SU-DHL-6 (cell line): ENCODE data around the gene UNC5B.

Experiments
- H2AFZ ChIP-seq: fragments of 200-600 bp; sonication (generic); 2 replicates; pipeline ENCODE4 v1.6.1; 2014; ENCODE audit warnings: low read depth, mild to moderate bottlenecking, moderate library complexity, mixed read lengths, antibody characterized with exemption, low read length; ENCODE audit not compliant: severe bottlenecking
- H3F3A ChIP-seq: fragments of 200-600 bp; shearing (Covaris generic); 2 replicates; pipeline ENCODE4 v1.6.0; 2016; ENCODE audit warnings: antibody characterized with exemption, mild to moderate bottlenecking; ENCODE audit not compliant: insufficient read depth
- H3K27ac ChIP-seq: fragments of 200-600 bp; sonication (generic); 2 replicates; pipeline ENCODE4 v1.5.1; 2016; ENCODE audit warnings: low read depth, mild to moderate bottlenecking, low read length, moderate library complexity, mixed read lengths
- H3K27me3 ChIP-seq: fragments of 200-600 bp; sonication (generic), shearing (Covaris generic); 2 replicates; pipeline ENCODE4 v1.6.0; 2014; ENCODE audit warnings: mild to moderate bottlenecking, low read length
- H3K36me3 ChIP-seq: fragments of 200-600 bp; sonication (generic); 2 replicates; pipeline ENCODE4 v1.6.1; 2014; ENCODE audit warnings: mild to moderate bottlenecking, low read length, mixed read lengths
- H3K4me2 ChIP-seq: fragments of 300-600, 200-600 bp; shearing (Covaris generic), sonication (generic); 2 replicates; pipeline ENCODE4 v1.6.0; 2014; ENCODE audit warnings: low read length, low read depth, mild to moderate bottlenecking; ENCODE audit not compliant: poor library complexity, severe bottlenecking
- H3K4me3 ChIP-seq: fragments of 200-600 bp; sonication (generic); 2 replicates; pipeline ENCODE4 v1.5.1; 2014; ENCODE audit warnings: antibody characterized with exemption, low read length, mild to moderate bottlenecking, mixed read lengths; ENCODE audit not compliant: insufficient read depth, poor library complexity, severe bottlenecking
- H3K79me2 ChIP-seq: fragments of 200-600 bp; sonication (generic); 2 replicates; pipeline ENCODE4 v1.6.1; 2014; ENCODE audit warnings: mild to moderate bottlenecking, low read length, moderate library complexity; ENCODE audit not compliant: insufficient read depth
- H3K9ac ChIP-seq: fragments of 200-600 bp; sonication (generic); 2 replicates; pipeline ENCODE4 v1.7.0; 2014; ENCODE audit warnings: mild to moderate bottlenecking, low read length
- H3K9me2 ChIP-seq: fragments of 200-600 bp; sonication (generic); replicated peaks from 2 replicates; pipeline ENCODE4 v1.6.1; 2014; ENCODE audit warnings: low read length; ENCODE audit not compliant: insufficient read depth
- H3K9me3 ChIP-seq: fragments of 200-600 bp; sonication (generic); 2 replicates; pipeline ENCODE4 v1.6.1; 2014; ENCODE audit warnings: low read length, mixed read lengths; ENCODE audit not compliant: insufficient read depth
- H4K20me1 ChIP-seq: fragments of 200-600 bp; sonication (generic); 2 replicates; pipeline ENCODE4 v1.6.1; 2014; ENCODE audit warnings: low read depth, mild to moderate bottlenecking, antibody characterized with exemption, low read length, moderate library complexity, mixed read lengths
- EZH2phosphoT487 ChIP-seq: fragments of 200-600 bp; sonication (generic), shearing (Covaris generic); conservative IDR thresholded peaks from 2 replicates; pipeline ENCODE4 v1.6.1; 2018; ENCODE audit warnings: mild to moderate bottlenecking, antibody characterized with exemption, low read length, moderate library complexity, mixed read lengths
- TF ChIP-seq, protein P1 (sequence below): fragments of 200-600 bp; sonication (generic); IDR thresholded peaks from one replicate; pipeline ENCODE4 v1.5.1; 2017; ENCODE audit warnings: antibody characterized with exemption, mild to moderate bottlenecking, low read length, moderate library complexity; ENCODE audit not compliant: insufficient read depth, poor library complexity, severe bottlenecking

The UNC5B gene

DNA sequence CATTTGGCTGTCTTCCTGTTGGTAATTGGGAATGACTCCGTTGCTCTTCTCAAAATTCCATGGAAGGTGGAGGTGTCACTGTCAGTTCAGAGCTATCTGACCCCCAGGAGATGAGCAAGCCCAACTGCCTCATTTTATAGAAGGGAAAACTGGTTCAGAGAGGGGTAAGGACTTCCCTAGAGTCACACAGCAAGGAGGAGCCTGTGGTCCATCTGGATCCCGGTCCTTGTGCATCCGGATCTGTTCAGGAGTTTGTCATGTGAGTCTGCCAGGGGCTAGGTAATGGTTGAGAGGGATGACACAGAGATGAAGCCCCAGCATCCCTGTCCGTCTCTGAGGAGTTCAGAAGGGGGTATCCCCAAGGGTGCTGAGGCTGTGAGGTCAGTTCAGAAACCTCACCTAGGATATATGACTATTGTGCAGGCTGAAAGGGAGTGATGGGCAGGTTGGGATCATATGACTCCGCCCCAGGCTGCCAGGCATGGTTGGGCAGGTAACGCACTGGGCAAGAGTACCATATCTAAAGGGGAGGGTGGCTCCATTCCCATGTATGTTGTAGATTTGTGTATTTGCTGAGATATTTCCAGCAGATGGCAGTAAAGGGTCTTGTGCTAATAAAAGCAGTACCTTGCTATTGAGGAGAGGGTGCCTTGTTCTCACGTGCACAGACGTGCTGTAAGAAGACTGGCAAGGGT lies 90.7 kb downstream of the UNC5B start:
- Histone ChIP-seq H3K27me3 (no peaks in the 10 kb centered on the region), H3K36me3 (no peaks in the 10 kb centered on the region), H4K20me1 (no peaks in the 10 kb centered on the region), H3K9me2 (no peaks in the 10 kb centered on the region), H3K4me2 (no peak overlapping the region), H3K4me3 (no peak overlapping the region), H3K9me3 (no peaks in the 10 kb centered on the region), H2AFZ (no peak overlapping the region), H3K79me2 (no peaks in the 10 kb centered on the region), H3F3A (no peaks in the 10 kb centered on the region), H3K27ac (no peak overlapping the region), H3K9ac (no peak overlapping the region)
- no peak for TF ChIP-seq EZH2phosphoT487
- TF ChIP-seq, protein P1, sequence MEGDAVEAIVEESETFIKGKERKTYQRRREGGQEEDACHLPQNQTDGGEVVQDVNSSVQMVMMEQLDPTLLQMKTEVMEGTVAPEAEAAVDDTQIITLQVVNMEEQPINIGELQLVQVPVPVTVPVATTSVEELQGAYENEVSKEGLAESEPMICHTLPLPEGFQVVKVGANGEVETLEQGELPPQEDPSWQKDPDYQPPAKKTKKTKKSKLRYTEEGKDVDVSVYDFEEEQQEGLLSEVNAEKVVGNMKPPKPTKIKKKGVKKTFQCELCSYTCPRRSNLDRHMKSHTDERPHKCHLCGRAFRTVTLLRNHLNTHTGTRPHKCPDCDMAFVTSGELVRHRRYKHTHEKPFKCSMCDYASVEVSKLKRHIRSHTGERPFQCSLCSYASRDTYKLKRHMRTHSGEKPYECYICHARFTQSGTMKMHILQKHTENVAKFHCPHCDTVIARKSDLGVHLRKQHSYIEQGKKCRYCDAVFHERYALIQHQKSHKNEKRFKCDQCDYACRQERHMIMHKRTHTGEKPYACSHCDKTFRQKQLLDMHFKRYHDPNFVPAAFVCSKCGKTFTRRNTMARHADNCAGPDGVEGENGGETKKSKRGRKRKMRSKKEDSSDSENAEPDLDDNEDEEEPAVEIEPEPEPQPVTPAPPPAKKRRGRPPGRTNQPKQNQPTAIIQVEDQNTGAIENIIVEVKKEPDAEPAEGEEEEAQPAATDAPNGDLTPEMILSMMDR, result peak; percentile 48

- Histone ChIP-seq H4K20me1 (no peaks in the 10 kb centered on the region), H3K4me3 (no peak overlapping the region), H3K36me3 (no peaks in the 10 kb centered on the region), H2AFZ (no peak overlapping the region), H3K9me2 (no peaks in the 10 kb centered on the region), H3K9me3 (no peaks in the 10 kb centered on the region), H3K9ac (no peak overlapping the region), H3K27me3 (no peaks in the 10 kb centered on the region), H3K4me2 (no peak overlapping the region), H3F3A (no peaks in the 10 kb centered on the region), H3K79me2 (no peaks in the 10 kb centered on the region), H3K27ac (no peak overlapping the region)
- TF ChIP-seq, protein P1, result no peak
- TF ChIP-seq EZH2phosphoT487, result no peak
Observed at GRCh38 chr10:71303569-71303907, 91.2 kb downstream of the UNC5B start.

- Histone ChIP-seq H3K36me3 (no peaks in the 10 kb centered on the region), H3K9me3 (no peaks in the 10 kb centered on the region), H3K79me2 (no peaks in the 10 kb centered on the region), H3F3A (no peaks in the 10 kb centered on the region), H4K20me1 (no peaks in the 10 kb centered on the region), H3K4me2 (no peak overlapping the region), H3K27me3 (no peaks in the 10 kb centered on the region), H3K9ac (no peak overlapping the region), H3K9me2 (no peaks in the 10 kb centered on the region), H3K27ac (no peak overlapping the region), H3K4me3 (no peak overlapping the region), H2AFZ (no peak overlapping the region)
- TF ChIP-seq, protein P1, result no peak
- TF ChIP-seq EZH2phosphoT487, result no peak
Observed at GRCh38 chr10:71304914-71305313, 92.5 kb downstream of the UNC5B start.
